GM08714 (cell line): ENCODE measurements around the gene WDR4.
"Not testable (repeated sequence)": the region's sequence is repeated elsewhere in the genome, so short reads cannot be mapped to it uniquely, and the experiment has no call there.

Experiments
- H3K4me3 ChIP-seq: fragments of 200-500 bp; sonication (Bioruptor generic); 2 replicates; pipeline ENCODE4 v1.5.1; 2014; ENCODE audit warnings: mild to moderate bottlenecking, low read length, inconsistent platforms
- ZNF274 ChIP-seq: IDR thresholded peaks from 2 replicates; pipeline ENCODE4 v1.6.1; 2012; ENCODE audit warnings: mild to moderate bottlenecking, low read depth, low read length

Gene WDR4

GRCh38 chr21:42892931-42893755, 13.8 kb upstream of the WDR4 start, which contains the start of gene NDUFV3:
NDUFV3 (plus strand) TSS chr21:42893309; CDS start chr21:42893334, 25 bp downstream.
- H3K4me3 ChIP-seq = peak within 1 kb of the TSS; percentile 76
- no peak for TF ChIP-seq ZNF274

GRCh38 chr21:42892582-42892930, 13.2 kb upstream of the WDR4 start:
- no peak for TF ChIP-seq ZNF274

GRCh38 chr21:42887326-42887725, 8.0 kb upstream of the WDR4 start:
- no peak overlapping the region for H3K4me3 ChIP-seq
- no peak for TF ChIP-seq ZNF274

More at GRCh38 chr21:42892582-42892930, 13.2 kb upstream of the WDR4 start:
- peak overlapping the region; percentile 76; the same call in 1 of the 2 replicates for H3K4me3 ChIP-seq

GRCh38 chr21:42883921-42884320, 4.6 kb upstream of the WDR4 start:
- no peak for TF ChIP-seq ZNF274

GRCh38 chr21:42880352-42880751, 1.0 kb upstream of the WDR4 start:
- no peak for TF ChIP-seq ZNF274
- peak overlapping the region; percentile 78 for H3K4me3 ChIP-seq

More at GRCh38 chr21:42883921-42884320, 4.6 kb upstream of the WDR4 start:
- no peak overlapping the region for H3K4me3 ChIP-seq

GRCh38 chr21:42878678-42878992, 704 bp downstream of the WDR4 start:
- no peak for TF ChIP-seq ZNF274
- peak overlapping the region; percentile 78 for H3K4me3 ChIP-seq

- H3K4me3 ChIP-seq = not testable (repeated sequence)
Observed at GRCh38 chr21:42875811-42876210, 3.5 kb downstream of the WDR4 start.

- H3K4me3 ChIP-seq = no peak overlapping the region
- no peak for TF ChIP-seq ZNF274
Observed at GRCh38 chr21:42873096-42873495, 6.2 kb downstream of the WDR4 start.

GRCh38 chr21:42868196-42868595, 11.1 kb downstream of the WDR4 start:
- H3K4me3 ChIP-seq = no peak overlapping the region
- TF ChIP-seq ZNF274 = no peak

- no peak for TF ChIP-seq ZNF274
Observed at GRCh38 chr21:42865776-42866160, 13.6 kb downstream of the WDR4 start.

GRCh38 chr21:42864815-42865775, 14.2 kb downstream of the WDR4 start:
- H3K4me3 ChIP-seq = no peak overlapping the region
- no peak for TF ChIP-seq ZNF274

More at GRCh38 chr21:42865776-42866160, 13.6 kb downstream of the WDR4 start:
- no peak overlapping the region for H3K4me3 ChIP-seq

GRCh38 chr21:42864286-42864685, 15.1 kb downstream of the WDR4 start:
- TF ChIP-seq ZNF274 = no peak
- H3K4me3 ChIP-seq = no peak overlapping the region

- no peak overlapping the region for H3K4me3 ChIP-seq
- no peak for TF ChIP-seq ZNF274
Observed at GRCh38 chr21:42863504-42863870, 15.9 kb downstream of the WDR4 start.

- TF ChIP-seq ZNF274 = no peak
- no peak overlapping the region for H3K4me3 ChIP-seq
Observed at GRCh38 chr21:42862774-42863503, 16.4 kb downstream of the WDR4 start.
